ENCODE results near the gene TARS2.

Gene TARS2

GRCh38 chr1:150511985-150512660 is 24.9 kb downstream of the TARS2 start:
- no peak overlapping the region for H3K4me3 ChIP-seq (ENCODE audit: low read depth, low read length)
- TF ChIP-seq CTCF (IDR thresholded peaks at IDR 0.05; ENCODE audit: insufficient read depth, low read length, missing control alignments) = no peak
- CTCF ChIA-PET = interaction anchor here (1.0 to 11.8 kb wide), 4 partner anchors 21 to 256 kb away, joined by 3 to 160 read pairs (median 6); no protein-coding TSS in a partner anchor
- no peak for DNase-seq (ENCODE audit: low read depth, low spot score)
- POLR2A ChIA-PET = no interaction called here

GRCh38 chr1:150512846-150513245 is 25.6 kb downstream of the TARS2 start:
- no peak overlapping the region for H3K4me3 ChIP-seq (ENCODE audit: low read depth, low read length)
- ChIA-PET CTCF (interaction anchor here (1.5 to 11.8 kb wide), 3 partner anchors 20 to 257 kb away, joined by 4 to 160 read pairs (median 8); no protein-coding TSS in a partner anchor), POLR2A (interaction anchor here (0.6 to 1.1 kb wide), 2 partner anchors 41 to 428 kb away, joined by 3 read pairs; no protein-coding TSS in a partner anchor)
- DNase-seq (ENCODE audit: low read depth, low spot score) = no peak
- TF ChIP-seq CTCF (IDR thresholded peaks at IDR 0.05; ENCODE audit: insufficient read depth, low read length, missing control alignments) = no peak

GRCh38 chr1:150513351-150513791 is 26.2 kb downstream of the TARS2 start:
- no peak overlapping the region for H3K4me3 ChIP-seq (ENCODE audit: low read depth, low read length)
- CTCF ChIA-PET = interaction anchor here (2.0 to 11.8 kb wide), 2 partner anchors 20 to 47 kb away, joined by 8 to 160 read pairs; no protein-coding TSS in a partner anchor
- no peak for TF ChIP-seq CTCF (IDR thresholded peaks at IDR 0.05; ENCODE audit: insufficient read depth, low read length, missing control alignments)
- DNase-seq (ENCODE audit: low read depth, low spot score) = no peak
- POLR2A ChIA-PET = interaction anchor here (0.6 to 1.1 kb wide), 2 partner anchors 40 to 428 kb away, joined by 3 read pairs; no protein-coding TSS in a partner anchor

GRCh38 chr1:150514260-150514659 is 27.0 kb downstream of the TARS2 start:
- ChIA-PET CTCF (interaction anchor here (1.1 to 11.8 kb wide), 4 partner anchors 11 to 46 kb away, joined by 3 to 160 read pairs (median 6); no protein-coding TSS in a partner anchor), POLR2A (no interaction called here)
- no peak overlapping the region for H3K4me3 ChIP-seq (ENCODE audit: low read depth, low read length)
- no peak for TF ChIP-seq CTCF (IDR thresholded peaks at IDR 0.05; ENCODE audit: insufficient read depth, low read length, missing control alignments)
- no peak for DNase-seq (ENCODE audit: low read depth, low spot score)

GRCh38 chr1:150514913-150515327 is 27.7 kb downstream of the TARS2 start:
- H3K4me3 ChIP-seq (ENCODE audit: low read depth, low read length) = peak overlapping the region; percentile 69
- TF ChIP-seq CTCF (IDR thresholded peaks at IDR 0.05; ENCODE audit: insufficient read depth, low read length, missing control alignments) = no peak
- no peak for DNase-seq (ENCODE audit: low read depth, low spot score)
- ChIA-PET CTCF (interaction anchor here (0.9 to 11.8 kb wide), 8 partner anchors 9 to 46 kb away, joined by 3 to 160 read pairs (median 3); no protein-coding TSS in a partner anchor), POLR2A (interaction anchor here (1.0 to 1.6 kb wide), 5 partner anchors 14 to 46 kb away, joined by 3 to 5 read pairs (median 3); partner anchors contain the start of gene TARS2)
